Prostate gland (tissue), 2 donors: ENCODE results near the gene PTK6.

Source experiments
- CTCF ChIP-seq, 4 experiments: fragments of 200-600 bp in 2 of 4; fragments of 450-650 bp in 2 of 4; sonication (generic) in 2 of 4; IDR thresholded peaks; 1 replicate in 3 of 4; 2 replicates in 1 of 4; pipeline ENCODE4 v1.5.1; 2016 to 2019; ENCODE audit warnings: antibody characterized with exemption in 4 of 4, mild to moderate bottlenecking in 2 of 4, moderate library complexity in 2 of 4
- POLR2AphosphoS5 ChIP-seq: sonication (generic); formaldehyde crosslinking; IDR thresholded peaks from one replicate; pipeline ENCODE4 v1.6.1; 2017; ENCODE audit warnings: antibody characterized with exemption

GRCh38 chr20:63561624-63562396, 24.6 kb upstream of the PTK6 start:
- TF ChIP-seq CTCF (IDR thresholded peaks at IDR 0.05) (no peak), POLR2AphosphoS5 (no peak)
